ENCODE results near the gene C9orf152. TPM values are rescaled to one million over a fixed set of nuclear protein-coding genes. Genes with fewer than 3 reads are reported as not detected.
"Not testable (repeated sequence)": the region's sequence is repeated elsewhere in the genome, so short reads cannot be mapped to it uniquely, and the experiment has no call there.

The C9orf152 gene
- total RNA-seq, 3 donors from 2014 or later, result 20.4 to 69.4 (median 42.9) TPM

DNA sequence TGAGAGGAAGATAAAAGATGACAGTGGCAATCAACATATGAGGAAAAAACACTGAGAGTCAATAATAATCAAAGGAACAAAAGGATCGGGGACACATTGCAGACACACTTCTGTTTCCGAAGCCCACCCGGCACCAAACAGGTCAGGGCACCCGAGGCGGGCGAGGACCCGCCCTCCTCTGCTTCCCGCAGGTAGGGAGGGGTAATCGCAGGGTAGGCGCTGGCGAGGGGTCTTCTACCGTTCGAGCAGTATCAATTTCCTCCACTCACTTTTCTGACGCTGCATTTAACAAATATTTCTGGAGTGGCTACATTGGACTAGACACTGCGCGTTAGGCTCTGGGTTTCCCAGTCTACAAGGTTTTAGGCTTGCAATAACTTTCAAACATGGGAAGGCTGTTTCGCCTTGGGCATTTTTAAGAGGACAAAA lies 47.1 kb upstream of the C9orf152 start:
- Histone ChIP-seq H3K36me3 (ENCODE audit: low read depth) (no peaks in the 10 kb centered on the region), H3K4me3 (peak overlapping the region; percentile 88), H3K9me3 (no peaks in the 10 kb centered on the region), H3K4me1 (ENCODE audit: low read depth) (peaks cover 42% of the 10 kb centered on the region)
- intact Hi-C loops (cut with DNase I, micrococcal nuclease), result no loop called here
- TF ChIP-seq, protein P1, sequence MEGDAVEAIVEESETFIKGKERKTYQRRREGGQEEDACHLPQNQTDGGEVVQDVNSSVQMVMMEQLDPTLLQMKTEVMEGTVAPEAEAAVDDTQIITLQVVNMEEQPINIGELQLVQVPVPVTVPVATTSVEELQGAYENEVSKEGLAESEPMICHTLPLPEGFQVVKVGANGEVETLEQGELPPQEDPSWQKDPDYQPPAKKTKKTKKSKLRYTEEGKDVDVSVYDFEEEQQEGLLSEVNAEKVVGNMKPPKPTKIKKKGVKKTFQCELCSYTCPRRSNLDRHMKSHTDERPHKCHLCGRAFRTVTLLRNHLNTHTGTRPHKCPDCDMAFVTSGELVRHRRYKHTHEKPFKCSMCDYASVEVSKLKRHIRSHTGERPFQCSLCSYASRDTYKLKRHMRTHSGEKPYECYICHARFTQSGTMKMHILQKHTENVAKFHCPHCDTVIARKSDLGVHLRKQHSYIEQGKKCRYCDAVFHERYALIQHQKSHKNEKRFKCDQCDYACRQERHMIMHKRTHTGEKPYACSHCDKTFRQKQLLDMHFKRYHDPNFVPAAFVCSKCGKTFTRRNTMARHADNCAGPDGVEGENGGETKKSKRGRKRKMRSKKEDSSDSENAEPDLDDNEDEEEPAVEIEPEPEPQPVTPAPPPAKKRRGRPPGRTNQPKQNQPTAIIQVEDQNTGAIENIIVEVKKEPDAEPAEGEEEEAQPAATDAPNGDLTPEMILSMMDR (IDR thresholded peaks at IDR 0.05), result no peak
- peak; percentile 44 to 62 (median 59) for DNase-seq
- ATAC-seq, result no peak

DNA sequence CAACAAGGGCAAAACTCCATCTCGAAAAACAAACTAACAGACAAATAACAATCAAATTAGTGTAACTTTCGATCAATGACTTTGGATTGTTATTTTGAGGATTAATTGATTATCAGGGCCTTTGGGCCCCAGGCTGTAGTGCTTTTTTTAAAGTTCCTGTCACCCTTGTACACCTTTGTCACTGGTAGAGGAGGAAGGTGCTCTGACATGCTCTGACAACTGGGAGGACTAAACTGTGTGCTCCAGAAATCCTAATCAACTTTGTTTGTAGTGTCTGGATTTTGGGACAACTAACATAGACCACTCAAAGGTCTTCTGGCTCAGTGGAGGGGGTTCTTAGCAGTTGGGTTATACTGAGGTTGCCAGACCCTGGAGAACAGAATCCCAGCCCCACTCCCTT lies 46.5 kb upstream of the C9orf152 start:
- ATAC-seq (no peak), DNase-seq (no peak)
- H3K9me3 ChIP-seq, result no peaks in the 10 kb centered on the region
- no peaks in the 10 kb centered on the region for H3K36me3 ChIP-seq (ENCODE audit: low read depth)
- no peak overlapping the region for H3K4me3 ChIP-seq
- intact Hi-C loops (cut with DNase I, micrococcal nuclease), result no loop called here
- peaks cover 42% of the 10 kb centered on the region for H3K4me1 ChIP-seq (ENCODE audit: low read depth)
- TF ChIP-seq, protein P1 (IDR thresholded peaks at IDR 0.05), result no peak

DNA sequence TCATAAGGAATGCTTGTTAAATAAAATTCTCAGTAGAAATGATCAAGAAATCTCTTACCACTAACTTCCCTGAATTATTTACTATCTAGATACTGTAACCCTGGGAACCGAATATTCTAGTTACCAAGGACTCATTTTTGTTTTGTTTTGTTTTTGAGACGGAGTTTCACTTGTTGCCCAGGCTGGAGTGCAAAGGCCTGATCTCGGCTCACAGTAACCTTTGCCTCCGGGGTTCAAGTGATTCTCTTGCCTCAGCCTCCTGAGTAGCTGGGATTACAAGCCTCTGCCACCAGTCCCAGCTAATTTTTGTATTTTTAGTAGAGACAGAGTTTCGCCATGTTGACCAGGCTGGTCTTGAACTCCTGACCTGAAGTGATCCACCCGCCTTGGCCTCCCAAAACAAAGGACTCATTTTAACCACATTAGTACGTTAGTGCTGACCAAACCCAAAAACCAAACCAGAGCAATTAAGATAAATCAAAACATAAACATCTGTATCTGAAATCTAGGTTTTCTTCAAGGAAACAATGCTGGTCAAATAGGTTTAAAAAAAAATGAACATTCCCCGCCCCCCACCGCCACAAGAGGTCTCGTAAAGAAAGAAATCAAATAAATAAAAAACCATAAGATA lies 44.7 kb upstream of the C9orf152 start:
- TF ChIP-seq, protein P1 (IDR thresholded peaks at IDR 0.05), result no peak
- H3K4me3 ChIP-seq, result no peak overlapping the region
- intact Hi-C loops (cut with DNase I, micrococcal nuclease), result no loop called here
- no peaks in the 10 kb centered on the region for H3K9me3 ChIP-seq
- peaks cover 4% of the 10 kb centered on the region for H3K36me3 ChIP-seq (ENCODE audit: low read depth)
- peaks cover 26% of the 10 kb centered on the region for H3K4me1 ChIP-seq (ENCODE audit: low read depth)
- ATAC-seq, result no peak
- DNase-seq, result no peak

DNA sequence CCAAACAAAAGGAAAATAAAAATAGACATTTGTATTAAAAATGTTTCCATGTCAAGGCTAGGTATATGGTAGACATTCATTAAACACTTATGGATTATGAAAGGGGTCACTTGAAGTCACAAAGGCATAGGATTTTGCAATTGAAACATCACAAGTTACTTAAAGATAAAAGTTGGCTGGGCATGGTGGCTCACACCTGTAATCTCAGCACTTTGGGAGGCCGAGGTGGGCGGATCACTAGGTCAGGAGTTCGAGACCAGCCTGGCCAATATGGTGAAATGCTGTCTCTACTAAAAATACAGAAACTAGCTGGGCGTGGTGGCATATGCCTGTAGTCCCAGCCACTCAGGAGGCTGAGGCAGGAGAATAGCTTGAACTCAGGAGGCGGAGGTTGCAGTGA lies 43.8 kb upstream of the C9orf152 start:
- H3K36me3 ChIP-seq (ENCODE audit: low read depth); H3K9me3 ChIP-seq; H3K4me3 ChIP-seq; intact Hi-C loops (cut with DNase I, micrococcal nuclease); DNase-seq; ATAC-seq: not testable (repeated sequence)
- peaks cover 26% of the 10 kb centered on the region for H3K4me1 ChIP-seq (ENCODE audit: low read depth)

DNA sequence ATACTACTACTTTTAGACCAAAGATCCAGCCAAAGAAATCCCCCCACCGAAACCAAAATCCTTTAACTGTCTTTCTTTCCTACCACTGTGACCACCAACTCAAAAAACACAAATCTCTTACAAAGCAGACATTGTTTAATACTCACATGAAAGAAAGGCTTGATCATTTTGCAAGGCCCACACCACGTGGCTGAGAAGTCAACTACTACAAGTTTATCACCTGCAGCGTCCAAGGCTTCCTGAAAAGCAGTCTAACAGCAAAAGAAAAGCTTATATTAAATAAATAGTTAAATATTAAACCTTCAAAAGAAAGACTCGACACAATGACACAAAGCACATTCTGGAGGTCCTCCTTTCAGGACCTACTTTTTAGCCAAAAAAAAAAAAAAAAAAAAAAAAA lies 43.3 kb upstream of the C9orf152 start:
- DNase-seq, result no peak
- Histone ChIP-seq H3K4me3 (no peak overlapping the region), H3K36me3 (ENCODE audit: low read depth) (peaks cover 4% of the 10 kb centered on the region), H3K9me3 (no peaks in the 10 kb centered on the region), H3K4me1 (ENCODE audit: low read depth) (peaks cover 26% of the 10 kb centered on the region)
- no peak for ATAC-seq
- intact Hi-C loops (cut with DNase I, micrococcal nuclease), result no loop called here
- TF ChIP-seq, protein P1 (IDR thresholded peaks at IDR 0.05), result no peak

DNA sequence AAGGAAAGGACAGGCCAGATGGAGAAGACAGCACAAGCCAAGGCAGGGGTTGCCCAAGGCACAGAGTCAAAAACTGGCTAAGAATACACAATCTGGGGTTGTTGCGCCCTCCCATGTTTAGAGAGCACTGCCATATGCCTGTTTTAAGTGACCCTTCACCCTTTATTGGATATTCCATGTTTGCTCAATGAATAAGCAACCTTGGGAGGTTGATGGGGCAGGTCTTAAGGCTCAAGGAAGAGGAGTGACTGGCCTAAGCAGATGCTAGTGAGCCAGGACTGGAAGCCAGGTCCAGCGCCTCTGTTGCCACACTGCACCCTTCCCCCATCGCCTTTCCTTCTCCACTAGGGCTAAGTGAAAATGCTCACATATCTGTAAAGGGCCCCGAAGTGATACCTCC lies 41.6 kb upstream of the C9orf152 start:
- ATAC-seq (peak; percentile 53), DNase-seq (no peak)
- intact Hi-C loops (cut with DNase I, micrococcal nuclease), result no loop called here
- H3K4me1 ChIP-seq (ENCODE audit: low read depth), result peaks cover 26% of the 10 kb centered on the region
- TF ChIP-seq, protein P1 (IDR thresholded peaks at IDR 0.05), result no peak
- H3K4me3 ChIP-seq, result no peak overlapping the region
- H3K9me3 ChIP-seq, result no peaks in the 10 kb centered on the region
- peaks cover 4% of the 10 kb centered on the region for H3K36me3 ChIP-seq (ENCODE audit: low read depth)
